ENCODE measurements around the gene HGFAC.
"Not testable (repeated sequence)": the region's sequence is repeated elsewhere in the genome, so short reads cannot be mapped to it uniquely, and the experiment has no call there.

Gene HGFAC

GRCh38 chr4:3404546-3404945 is 37.2 kb upstream of the HGFAC start:
- peaks cover 13% of the 10 kb centered on the region for H3K9me3 ChIP-seq (ENCODE audit: control insufficient read depth, low read length)

GRCh38 chr4:3405176-3405575 is 36.6 kb upstream of the HGFAC start:
- Histone ChIP-seq H3K4me3 (ENCODE audit: extremely low read depth, insufficient read depth, low read length, poor library complexity, severe bottlenecking) (no peak overlapping the region), H3K4me1 (ENCODE audit: control insufficient read depth, insufficient read depth, low read length, poor library complexity, severe bottlenecking) (no peaks in the 10 kb centered on the region), H3K36me3 (ENCODE audit: control insufficient read depth, insufficient read depth, low read length) (peaks cover 8% of the 10 kb centered on the region), H3K27ac (ENCODE audit: low read depth, low read length, severe bottlenecking) (no peak overlapping the region), H3K9me3 (ENCODE audit: control insufficient read depth, low read length) (peaks cover 13% of the 10 kb centered on the region)
- 90 to 99% methylated on average over 8 of the region's 8 CpGs for WGBS, 2 experiments (ENCODE audit: insufficient coverage in 2 of 2)

More at GRCh38 chr4:3404546-3404945, 37.2 kb upstream of the HGFAC start:
- Histone ChIP-seq H3K27ac (ENCODE audit: low read depth, low read length, severe bottlenecking) (no peak overlapping the region), H3K4me1 (ENCODE audit: control insufficient read depth, insufficient read depth, low read length, poor library complexity, severe bottlenecking) (no peaks in the 10 kb centered on the region), H3K4me3 (ENCODE audit: extremely low read depth, insufficient read depth, low read length, poor library complexity, severe bottlenecking) (no peak overlapping the region), H3K36me3 (ENCODE audit: control insufficient read depth, insufficient read depth, low read length) (peaks cover 8% of the 10 kb centered on the region)
- WGBS, 2 experiments (ENCODE audit: insufficient coverage in 2 of 2) = 100% methylated on average over 2 to 4 of the region's 4 CpGs

GRCh38 chr4:3406021-3406420 is 35.7 kb upstream of the HGFAC start:
- Histone ChIP-seq H3K4me3 (ENCODE audit: extremely low read depth, insufficient read depth, low read length, poor library complexity, severe bottlenecking) (no peak overlapping the region), H3K4me1 (ENCODE audit: control insufficient read depth, insufficient read depth, low read length, poor library complexity, severe bottlenecking) (no peaks in the 10 kb centered on the region), H3K36me3 (ENCODE audit: control insufficient read depth, insufficient read depth, low read length) (peaks cover 8% of the 10 kb centered on the region), H3K27ac (ENCODE audit: low read depth, low read length, severe bottlenecking) (no peak overlapping the region), H3K9me3 (ENCODE audit: control insufficient read depth, low read length) (peaks cover 13% of the 10 kb centered on the region)
- 92 to 97% methylated on average over 9 to 13 of the region's 13 CpGs for WGBS, 2 experiments (ENCODE audit: insufficient coverage in 2 of 2)

GRCh38 chr4:3406431-3406830 is 35.3 kb upstream of the HGFAC start:
- Histone ChIP-seq H3K4me1 (ENCODE audit: control insufficient read depth, insufficient read depth, low read length, poor library complexity, severe bottlenecking) (no peaks in the 10 kb centered on the region), H3K36me3 (ENCODE audit: control insufficient read depth, insufficient read depth, low read length) (peaks cover 8% of the 10 kb centered on the region), H3K4me3 (ENCODE audit: extremely low read depth, insufficient read depth, low read length, poor library complexity, severe bottlenecking) (no peak overlapping the region), H3K27ac (ENCODE audit: low read depth, low read length, severe bottlenecking) (no peak overlapping the region), H3K9me3 (ENCODE audit: control insufficient read depth, low read length) (peaks cover 13% of the 10 kb centered on the region)
- 93 to 95% methylated on average over 4 to 8 of the region's 9 CpGs for WGBS, 2 experiments (ENCODE audit: insufficient coverage in 2 of 2)

- no peak overlapping the region for H3K27ac ChIP-seq (ENCODE audit: low read depth, low read length, severe bottlenecking)
- H3K4me1 ChIP-seq (ENCODE audit: control insufficient read depth, insufficient read depth, low read length, poor library complexity, severe bottlenecking) = no peaks in the 10 kb centered on the region
These were observed 34.5 kb upstream of the HGFAC start for GRCh38 chr4:3407171-3407771.

GRCh38 chr4:3407930-3408792 is 33.6 kb upstream of the HGFAC start:
- H3K27ac ChIP-seq (ENCODE audit: low read depth, low read length, severe bottlenecking) = no peak overlapping the region
- no peaks in the 10 kb centered on the region for H3K4me1 ChIP-seq (ENCODE audit: control insufficient read depth, insufficient read depth, low read length, poor library complexity, severe bottlenecking)
- H3K9me3 ChIP-seq (ENCODE audit: control insufficient read depth, low read length) = peaks cover 13% of the 10 kb centered on the region
- no peak overlapping the region for H3K4me3 ChIP-seq (ENCODE audit: extremely low read depth, insufficient read depth, low read length, poor library complexity, severe bottlenecking)
- peaks cover 8% of the 10 kb centered on the region for H3K36me3 ChIP-seq (ENCODE audit: control insufficient read depth, insufficient read depth, low read length)
- 90 to 93% methylated on average over 20 to 23 of the region's 26 CpGs for WGBS, 2 experiments (ENCODE audit: insufficient coverage in 2 of 2)

More at GRCh38 chr4:3407171-3407771, 34.5 kb upstream of the HGFAC start:
- Histone ChIP-seq H3K36me3 (ENCODE audit: control insufficient read depth, insufficient read depth, low read length) (peaks cover 8% of the 10 kb centered on the region), H3K4me3 (ENCODE audit: extremely low read depth, insufficient read depth, low read length, poor library complexity, severe bottlenecking) (no peak overlapping the region), H3K9me3 (ENCODE audit: control insufficient read depth, low read length) (peaks cover 13% of the 10 kb centered on the region)
- 86 to 90% methylated on average over 29 to 30 of the region's 30 CpGs for WGBS, 2 experiments (ENCODE audit: insufficient coverage in 2 of 2)

GRCh38 chr4:3408793-3409330 is 32.9 kb upstream of the HGFAC start:
- H3K4me1 ChIP-seq (ENCODE audit: control insufficient read depth, insufficient read depth, low read length, poor library complexity, severe bottlenecking) = no peaks in the 10 kb centered on the region
- H3K9me3 ChIP-seq (ENCODE audit: control insufficient read depth, low read length) = peaks cover 10% of the 10 kb centered on the region
- H3K27ac ChIP-seq (ENCODE audit: low read depth, low read length, severe bottlenecking) = no peak overlapping the region
- H3K36me3 ChIP-seq (ENCODE audit: control insufficient read depth, insufficient read depth, low read length) = peaks cover 8% of the 10 kb centered on the region
- no peak overlapping the region for H3K4me3 ChIP-seq (ENCODE audit: extremely low read depth, insufficient read depth, low read length, poor library complexity, severe bottlenecking)
- 71 to 79% methylated on average over 5 to 6 of the region's 8 CpGs for WGBS, 2 experiments (ENCODE audit: insufficient coverage in 2 of 2)

GRCh38 chr4:3409571-3410091 is 32.1 kb upstream of the HGFAC start:
- Histone ChIP-seq H3K36me3 (ENCODE audit: control insufficient read depth, insufficient read depth, low read length) (peaks cover 4% of the 10 kb centered on the region), H3K27ac (ENCODE audit: low read depth, low read length, severe bottlenecking) (no peak overlapping the region), H3K4me3 (ENCODE audit: extremely low read depth, insufficient read depth, low read length, poor library complexity, severe bottlenecking) (no peak overlapping the region), H3K9me3 (ENCODE audit: control insufficient read depth, low read length) (peaks cover 3% of the 10 kb centered on the region), H3K4me1 (ENCODE audit: control insufficient read depth, insufficient read depth, low read length, poor library complexity, severe bottlenecking) (no peaks in the 10 kb centered on the region)
- WGBS, 2 experiments (ENCODE audit: insufficient coverage in 2 of 2) = 78 to 89% methylated on average over 13 of the region's 15 CpGs

GRCh38 chr4:3410401-3411135 is 31.2 kb upstream of the HGFAC start:
- H3K4me1 ChIP-seq (ENCODE audit: control insufficient read depth, insufficient read depth, low read length, poor library complexity, severe bottlenecking) = no peaks in the 10 kb centered on the region
- H3K27ac ChIP-seq (ENCODE audit: low read depth, low read length, severe bottlenecking) = no peak overlapping the region
- WGBS, 2 experiments (ENCODE audit: insufficient coverage in 2 of 2) = 93 to 97% methylated on average over 19 to 20 of the region's 22 CpGs
- H3K36me3 ChIP-seq (ENCODE audit: control insufficient read depth, insufficient read depth, low read length) = peaks cover under 1% of the 10 kb centered on the region
- no peaks in the 10 kb centered on the region for H3K9me3 ChIP-seq (ENCODE audit: control insufficient read depth, low read length)
- no peak overlapping the region for H3K4me3 ChIP-seq (ENCODE audit: extremely low read depth, insufficient read depth, low read length, poor library complexity, severe bottlenecking)

GRCh38 chr4:3411190-3411589 is 30.6 kb upstream of the HGFAC start:
- not testable (repeated sequence) for H3K4me1 ChIP-seq (ENCODE audit: control insufficient read depth, insufficient read depth, low read length, poor library complexity, severe bottlenecking); H3K9me3 ChIP-seq (ENCODE audit: control insufficient read depth, low read length); H3K36me3 ChIP-seq (ENCODE audit: control insufficient read depth, insufficient read depth, low read length); H3K27ac ChIP-seq (ENCODE audit: low read depth, low read length, severe bottlenecking); H3K4me3 ChIP-seq (ENCODE audit: extremely low read depth, insufficient read depth, low read length, poor library complexity, severe bottlenecking)
- WGBS, 2 experiments (ENCODE audit: insufficient coverage in 2 of 2) = 92 to 97% methylated on average over 13 to 16 of the region's 17 CpGs

All from mesodermal cell (in vitro differentiated cells).